HG03575 (cell line): ENCODE measurements around the gene TRABD.

Experiments used
- ATAC-seq: cut with Tn5 transposase; IDR thresholded peaks from one replicate; pipeline ENCODE4 v1.9.1; 2021; ENCODE audit not compliant: unreplicated experiment, insufficient number of reproducible peaks, low FRiP score; ENCODE audit errors: extremely low read depth

The TRABD gene

DNA sequence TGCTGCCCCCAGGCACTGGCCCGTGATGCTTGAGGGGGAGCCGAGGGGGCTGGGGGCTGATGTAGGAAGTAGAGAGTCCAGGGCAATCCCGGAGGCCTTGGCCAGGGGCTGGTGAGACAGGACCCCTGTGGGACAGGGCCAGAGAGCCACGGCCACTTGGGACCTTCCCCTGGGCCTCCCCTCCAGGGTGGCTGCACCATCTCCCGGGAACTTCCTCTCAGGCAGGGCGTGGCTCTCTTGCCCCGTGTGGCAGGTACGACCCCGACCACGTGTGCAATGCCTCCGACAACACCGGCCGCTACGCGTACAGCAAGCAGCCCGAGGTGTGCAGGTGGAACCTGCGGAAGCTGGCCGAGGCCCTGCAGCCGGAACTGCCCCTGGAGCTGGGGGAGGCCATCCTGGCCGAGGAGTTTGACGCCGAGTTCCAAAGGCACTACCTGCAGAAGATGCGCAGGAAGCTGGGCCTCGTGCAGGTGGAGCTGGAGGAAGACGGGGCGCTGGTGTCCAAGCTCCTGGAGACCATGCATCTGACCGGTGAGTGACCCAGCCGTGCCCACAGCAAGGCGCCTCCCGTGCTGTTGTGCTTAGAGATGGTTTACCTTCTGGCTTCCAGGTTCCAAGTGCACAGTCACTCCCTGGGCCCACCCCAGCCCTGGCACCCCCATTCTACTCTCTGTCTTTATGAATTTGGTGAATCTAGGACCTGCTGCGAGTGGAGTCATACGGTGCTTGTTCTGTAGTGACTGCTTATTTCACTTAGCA lies 24.8 kb downstream of the TRABD start:
- ATAC-seq: no peak

DNA sequence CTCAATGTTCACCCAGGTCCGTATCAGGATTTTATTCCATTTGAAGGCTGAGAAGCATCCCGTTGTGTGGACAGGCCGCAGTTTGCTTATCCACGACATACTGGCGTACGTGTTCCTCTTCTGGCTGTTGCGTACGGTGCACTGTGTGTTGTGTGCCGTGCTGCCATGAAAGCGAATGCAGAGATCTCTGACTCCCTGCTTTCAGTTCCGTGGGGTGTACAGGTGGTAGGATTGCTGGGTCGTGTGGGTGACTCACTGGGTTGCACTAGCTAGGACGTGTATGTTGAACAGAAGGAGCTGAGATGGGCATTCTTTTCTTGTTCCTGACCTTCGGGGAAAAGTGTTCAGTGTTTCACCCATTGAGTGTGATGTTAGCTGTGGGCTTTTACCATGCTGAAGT lies 25.4 kb downstream of the TRABD start:
- ATAC-seq: no peak

DNA sequence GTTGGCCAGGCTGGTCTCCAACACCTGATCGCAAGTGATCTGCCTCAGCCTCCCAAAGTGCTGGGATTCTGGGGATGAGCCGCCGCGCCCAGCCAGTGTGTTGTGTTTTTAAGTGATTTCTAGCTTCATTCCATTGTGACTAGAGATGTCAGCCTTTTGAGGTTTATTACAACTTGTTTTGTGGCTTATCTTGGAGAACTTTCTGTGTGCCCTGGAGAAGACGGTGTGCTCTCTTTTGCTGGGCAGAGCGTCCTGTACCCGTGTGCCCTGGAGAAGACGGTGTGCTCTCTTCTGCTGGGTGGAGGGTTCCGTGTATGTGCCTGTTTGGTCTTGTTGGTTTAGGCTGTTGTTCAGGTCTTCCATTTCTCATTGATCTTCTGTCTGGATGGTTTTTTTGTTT lies 27.6 kb downstream of the TRABD start:
- ATAC-seq: no peak

DNA sequence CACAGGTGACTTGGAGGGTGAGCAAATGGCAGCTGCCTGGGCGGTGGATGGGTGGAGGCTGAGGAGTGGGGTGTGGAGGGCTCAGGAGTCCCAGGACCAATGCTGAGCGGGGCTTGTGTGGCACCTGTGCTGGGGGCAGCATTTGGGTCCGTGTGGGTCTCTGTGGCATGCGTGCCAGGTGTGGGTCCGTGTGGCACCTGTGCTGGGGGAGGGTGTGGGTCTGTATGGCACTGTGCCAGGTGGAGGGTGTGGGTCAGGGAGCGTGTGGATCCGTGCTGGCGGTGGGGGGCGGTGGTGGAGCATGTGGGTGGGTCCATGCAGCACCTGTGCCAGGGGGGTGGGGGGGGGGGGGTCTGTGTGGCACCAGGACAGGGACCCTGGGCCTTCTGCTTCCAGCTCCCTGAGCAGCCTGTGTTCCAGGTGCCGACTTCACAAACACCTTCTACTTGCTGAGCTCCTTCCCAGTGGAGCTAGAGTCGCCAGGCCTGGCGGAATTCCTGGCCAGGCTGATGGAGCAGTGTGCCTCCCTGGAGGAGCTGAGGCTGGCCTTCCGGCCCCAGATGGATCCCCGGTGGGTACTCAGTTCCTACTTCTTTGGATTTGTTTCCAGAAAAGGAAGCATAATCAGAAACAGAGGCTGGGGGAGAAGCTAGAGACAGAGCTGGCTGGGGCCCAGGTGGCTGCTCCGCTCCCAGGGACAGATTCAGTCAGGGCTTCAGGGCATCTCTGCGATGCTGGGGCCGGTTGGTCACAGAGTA lies 29.8 kb downstream of the TRABD start:
- no peak for ATAC-seq

DNA sequence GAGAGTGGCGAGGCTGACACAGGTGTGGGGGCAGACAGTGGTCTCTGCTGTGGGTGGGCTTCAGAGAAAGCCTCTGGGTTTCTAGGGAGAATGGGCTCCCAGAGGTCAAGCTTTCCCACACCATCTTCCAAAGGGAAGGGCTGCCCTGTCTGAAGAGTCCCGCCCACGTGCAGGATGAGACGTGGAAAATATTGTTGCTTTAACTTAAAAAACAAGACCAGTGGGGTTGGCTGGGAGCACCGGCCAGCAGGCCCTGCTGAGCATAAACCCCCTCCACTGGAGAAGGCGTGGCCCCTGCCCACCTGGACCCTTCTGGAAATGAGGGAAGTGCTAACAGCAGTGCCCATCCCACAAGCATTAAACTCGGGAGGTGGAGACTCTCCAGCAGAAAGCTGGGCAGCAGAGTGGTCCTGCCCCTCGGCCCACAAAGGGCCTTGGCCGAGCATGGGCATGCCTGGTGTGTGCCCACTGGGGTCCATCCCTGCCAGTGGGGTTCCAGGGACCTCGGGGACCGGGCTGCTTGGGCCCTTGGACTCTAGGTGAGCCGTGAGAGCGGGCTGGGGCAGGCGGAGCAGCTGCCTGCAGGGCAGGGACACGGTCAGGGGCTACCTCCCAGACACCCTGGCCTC lies 30.5 kb downstream of the TRABD start:
- no peak for ATAC-seq

DNA sequence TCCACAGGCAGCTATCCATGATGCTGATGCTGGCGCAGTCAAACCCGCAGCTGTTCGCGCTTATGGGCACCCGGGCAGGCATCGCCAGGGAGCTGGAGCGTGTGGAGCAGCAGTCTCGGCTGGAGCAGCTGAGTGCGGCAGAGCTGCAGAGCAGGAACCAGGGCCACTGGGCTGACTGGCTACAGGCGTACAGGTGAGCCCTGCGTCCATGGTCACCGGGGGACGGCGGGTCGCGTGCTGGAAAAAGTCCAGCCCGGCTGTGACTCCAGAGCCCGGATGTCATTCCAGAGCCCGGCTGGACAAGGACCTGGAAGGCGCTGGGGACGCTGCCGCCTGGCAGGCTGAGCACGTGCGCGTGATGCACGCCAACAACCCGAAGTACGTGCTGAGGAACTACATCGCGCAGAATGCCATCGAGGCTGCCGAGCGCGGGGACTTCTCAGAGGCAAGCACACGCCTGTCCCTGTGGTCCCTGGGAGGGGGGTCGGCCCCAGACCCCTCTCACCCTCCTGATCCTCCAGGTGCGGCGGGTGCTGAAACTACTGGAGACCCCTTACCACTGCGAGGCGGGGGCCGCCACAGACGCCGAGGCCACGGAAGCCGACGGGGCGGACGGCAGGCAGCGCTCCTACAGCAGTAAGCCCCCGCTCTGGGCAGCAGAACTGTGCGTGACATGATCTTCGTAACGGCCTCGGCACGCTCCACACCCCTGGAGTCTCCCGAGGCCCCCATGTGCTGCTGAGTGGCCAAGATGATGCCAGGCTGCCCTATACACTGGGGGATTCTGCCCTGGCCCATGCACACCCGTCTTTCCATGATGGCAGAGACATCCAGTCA lies 31.2 kb downstream of the TRABD start:
- ATAC-seq: no peak

DNA sequence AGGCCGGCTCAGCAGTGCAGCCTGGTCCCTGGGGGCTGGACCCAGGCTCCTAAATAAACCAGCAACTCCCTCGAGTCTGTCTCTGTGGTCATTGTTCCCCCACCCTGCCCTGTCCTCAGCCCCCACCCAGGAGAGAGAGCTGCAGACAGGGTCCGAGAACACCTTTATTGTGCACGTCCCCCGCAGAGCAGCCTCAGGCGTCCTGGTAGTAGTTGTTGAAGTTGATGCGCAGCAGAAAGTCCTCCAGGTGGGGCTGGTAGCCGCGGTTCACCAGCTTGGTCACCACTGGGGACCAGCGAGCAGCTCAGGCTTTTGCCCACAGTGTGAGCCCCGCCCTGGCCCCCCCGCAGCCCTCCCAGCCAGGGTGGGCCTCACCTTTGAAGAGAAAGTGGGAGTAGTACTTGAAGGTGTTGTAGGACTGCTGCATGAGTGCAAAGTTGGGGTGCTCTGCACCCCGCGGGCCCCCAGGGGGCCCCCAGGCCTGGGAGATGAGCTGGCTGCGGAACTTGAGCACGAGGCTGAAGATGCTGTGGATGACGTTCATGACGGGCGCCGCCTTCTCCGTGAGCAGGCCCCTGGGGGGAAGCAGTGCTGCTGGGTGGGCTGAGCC lies 31.9 kb downstream of the TRABD start:
- no peak for ATAC-seq

DNA sequence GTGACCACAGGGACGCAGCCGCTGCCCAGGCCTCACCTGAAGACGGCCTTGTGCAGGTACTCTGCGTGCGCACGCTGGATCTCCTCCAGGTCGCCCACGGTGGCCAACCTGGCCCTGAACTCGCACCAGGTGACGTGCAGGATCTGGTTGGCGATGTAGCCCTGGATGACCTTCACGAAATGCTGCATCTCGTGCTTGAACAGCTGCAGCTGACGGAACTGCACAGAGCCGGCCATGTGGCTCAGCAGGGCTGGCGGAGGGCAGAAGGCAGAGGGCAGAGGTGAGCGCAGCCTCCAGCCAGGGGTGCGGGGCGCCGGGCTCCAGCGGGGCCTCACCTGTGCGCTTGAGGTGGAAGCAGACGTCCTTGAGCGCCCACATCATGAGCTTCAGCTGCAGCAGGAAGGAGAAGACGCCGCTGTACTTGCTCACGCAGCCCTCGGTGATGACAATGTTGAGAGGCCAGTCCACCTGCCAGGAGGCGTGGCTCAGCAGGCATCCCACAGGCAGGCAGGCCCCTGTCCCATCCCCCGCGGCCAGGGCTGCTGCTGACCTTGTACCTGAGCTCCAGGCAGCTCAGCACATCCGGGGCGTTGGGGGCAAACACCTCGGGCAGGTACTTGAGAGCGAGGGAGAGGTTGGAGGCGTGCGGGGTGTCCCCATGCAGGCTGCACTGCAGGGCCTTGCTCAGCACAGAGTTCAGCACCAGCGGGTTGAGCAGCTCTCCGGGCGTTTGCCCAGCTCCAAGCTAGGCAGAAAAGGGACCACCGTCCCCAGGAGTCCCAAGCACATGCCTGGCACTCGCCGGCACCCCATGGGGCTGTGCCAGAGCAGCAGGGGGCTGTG lies 32.7 kb downstream of the TRABD start:
- no peak for ATAC-seq

DNA sequence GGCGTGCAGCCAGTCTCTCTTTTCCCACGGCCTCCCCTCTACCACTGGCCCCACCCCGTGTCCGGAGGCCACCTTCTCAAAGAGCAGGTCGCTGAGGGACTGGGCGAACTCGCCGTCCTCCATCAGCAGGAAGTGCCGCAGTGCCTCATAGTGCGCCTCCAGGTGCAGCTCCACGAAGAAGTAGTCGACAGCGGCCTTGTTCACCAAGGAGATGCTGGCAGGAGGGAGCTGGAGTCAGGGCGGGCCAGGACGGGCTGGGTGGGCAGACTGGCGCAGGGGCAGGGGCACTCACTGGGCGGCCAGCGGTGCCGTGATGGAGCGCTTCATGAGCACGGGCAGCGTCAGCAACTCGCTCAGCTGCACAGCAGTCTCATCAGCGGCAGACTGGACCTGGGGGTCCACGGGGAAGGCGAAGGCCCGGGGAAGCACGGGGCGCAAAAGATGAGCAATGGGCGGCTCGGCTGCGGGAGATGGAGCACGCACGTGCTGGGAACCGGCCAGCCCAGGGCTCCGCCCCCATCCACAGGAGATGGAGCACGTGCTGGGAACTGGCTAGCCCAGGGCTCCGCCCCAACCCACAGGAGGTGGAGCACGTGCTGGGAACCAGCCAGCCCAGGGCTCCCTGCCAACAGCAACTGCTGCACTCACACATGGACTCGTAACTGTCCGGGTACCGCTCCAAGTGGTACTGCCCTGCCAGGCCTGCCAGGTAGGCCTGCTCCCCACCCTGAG lies 33.4 kb downstream of the TRABD start:
- no peak for ATAC-seq

DNA sequence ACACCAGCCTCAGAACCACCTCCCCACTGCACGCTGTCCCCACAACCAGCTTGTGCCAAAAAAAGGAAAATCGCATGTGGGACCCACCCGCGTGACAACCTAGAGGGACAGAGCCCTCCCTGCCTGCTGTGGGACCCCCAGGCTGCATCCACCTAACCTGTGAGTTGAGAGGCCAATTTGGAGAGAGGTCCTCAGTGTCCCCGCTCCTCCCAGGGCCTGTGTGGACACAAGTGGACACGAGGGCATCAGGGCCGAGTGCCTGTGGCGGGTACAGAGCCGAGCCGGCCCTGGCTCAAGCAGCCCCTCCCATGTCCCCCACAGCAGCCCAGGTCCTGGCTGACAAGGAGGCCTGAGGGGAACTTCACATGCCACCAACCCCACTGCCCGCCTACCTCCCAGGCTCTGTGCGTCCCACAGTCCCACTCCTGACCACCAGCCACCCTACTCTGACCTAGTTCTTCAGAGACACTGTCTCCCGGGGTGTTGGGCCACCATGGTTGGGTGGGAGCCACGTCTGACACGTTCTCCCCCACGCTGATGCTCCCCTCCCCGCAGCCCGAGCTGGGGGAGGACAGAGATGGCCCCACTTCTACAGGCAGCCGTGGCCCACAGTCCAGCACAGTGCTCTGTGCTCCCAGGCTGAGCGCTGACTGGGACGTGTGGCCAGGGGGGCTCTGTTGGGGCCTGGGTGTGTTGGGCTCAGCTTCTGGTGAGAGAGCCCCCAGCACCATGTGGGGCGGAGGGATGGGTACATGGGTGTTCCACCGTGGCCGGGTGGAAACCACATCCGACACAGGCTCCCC lies 34.3 kb downstream of the TRABD start:
- ATAC-seq: no peak

DNA sequence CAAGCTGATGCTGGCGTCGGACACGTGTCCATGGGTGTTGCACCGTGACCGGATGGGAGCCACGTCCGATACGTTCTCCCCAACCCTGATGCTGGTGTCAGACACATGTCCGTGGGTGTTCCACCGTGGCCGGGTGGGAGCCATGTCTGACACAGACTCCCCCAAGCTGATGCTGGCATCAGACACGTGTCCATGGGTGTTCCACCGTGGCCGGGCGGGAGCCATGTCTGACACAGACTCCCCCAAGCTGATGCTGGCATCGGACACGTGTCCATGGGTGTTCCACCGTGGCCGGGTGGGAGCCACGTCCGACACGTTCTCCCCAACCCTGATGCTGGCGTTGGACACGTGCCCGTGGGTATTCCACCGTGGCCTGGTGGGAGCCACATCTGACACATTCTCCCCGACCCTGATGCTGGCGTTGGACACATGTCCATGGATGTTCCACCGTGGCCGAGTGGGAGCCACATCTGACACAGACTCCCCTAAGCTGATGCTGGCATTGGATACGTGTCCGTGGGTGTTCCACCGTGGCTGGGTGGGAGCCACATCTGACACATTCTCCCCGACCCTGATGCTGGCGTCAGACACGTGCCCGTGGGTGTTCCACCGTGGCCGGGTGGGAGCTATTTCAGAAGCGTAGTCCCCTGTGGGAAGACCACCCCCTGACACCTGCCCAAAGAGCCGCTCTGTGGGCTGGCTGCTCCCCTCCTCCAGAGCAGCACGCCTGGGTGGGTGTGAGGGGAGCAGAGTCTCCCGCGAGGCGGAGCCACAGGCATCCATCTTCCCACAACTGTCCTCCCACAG lies 35.1 kb downstream of the TRABD start:
- no peak for ATAC-seq

DNA sequence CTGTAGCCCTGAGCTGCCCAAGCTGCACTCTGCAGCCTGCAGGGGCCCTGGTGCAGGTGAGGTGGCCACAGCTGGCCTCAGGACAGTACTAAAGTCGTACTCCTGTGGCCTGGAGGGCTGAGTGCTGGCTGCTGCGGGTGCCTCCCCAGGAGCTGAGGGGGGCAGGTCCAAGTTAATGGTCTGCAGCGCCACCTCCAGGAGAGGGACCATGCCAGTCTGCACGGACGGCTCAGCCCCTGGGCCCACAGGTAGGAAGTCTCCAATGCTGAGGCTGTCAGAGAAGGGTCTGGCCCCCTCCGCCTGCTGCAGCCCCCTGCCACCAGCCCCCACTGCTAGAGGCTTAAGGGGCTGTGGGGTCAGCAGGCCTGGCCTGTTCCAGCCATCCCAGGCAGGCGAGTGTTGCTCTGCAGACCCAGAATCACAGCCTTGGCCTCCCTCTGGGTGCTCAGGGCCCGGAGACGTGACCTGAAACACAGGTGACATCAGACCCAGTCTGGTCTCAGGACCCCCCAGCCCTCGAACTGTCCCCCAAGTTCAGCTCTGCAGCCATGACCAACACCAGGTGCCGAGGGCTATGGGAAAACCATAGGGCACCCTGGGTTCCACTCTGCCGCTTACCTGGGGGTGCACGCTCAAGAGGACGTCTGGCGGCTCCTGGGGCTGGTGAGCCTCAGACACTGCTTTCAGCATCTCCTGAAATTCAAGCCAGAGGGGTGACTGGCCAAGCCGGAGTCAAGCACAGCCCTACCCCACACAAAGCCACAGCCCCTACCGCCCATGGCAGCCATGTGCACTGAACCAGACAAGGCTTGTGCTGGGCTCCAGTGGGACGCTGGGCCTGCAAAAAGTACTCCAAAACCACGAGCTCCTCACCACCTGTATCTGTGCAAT lies 35.9 kb downstream of the TRABD start:
- ATAC-seq: no peak

DNA sequence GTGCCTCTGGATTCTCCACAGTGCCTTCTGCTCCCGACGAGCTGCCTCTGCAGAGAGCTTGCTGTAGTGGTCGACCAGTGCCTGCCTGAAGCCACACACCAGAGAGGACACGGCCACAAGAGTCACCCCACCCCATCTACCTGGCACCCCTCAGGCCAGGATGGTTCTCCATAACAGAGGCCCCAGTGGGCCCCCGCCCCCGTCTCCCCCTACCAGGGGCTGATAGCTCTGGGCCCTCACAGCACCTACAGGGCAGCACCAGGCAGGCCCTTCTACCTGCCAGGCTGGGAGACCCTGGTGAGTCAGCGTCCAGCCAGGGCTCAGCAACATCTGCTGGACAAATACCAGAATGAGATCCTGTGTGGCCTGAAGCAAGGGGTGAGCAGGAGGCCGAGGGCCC lies 36.8 kb downstream of the TRABD start:
- no peak for ATAC-seq

DNA sequence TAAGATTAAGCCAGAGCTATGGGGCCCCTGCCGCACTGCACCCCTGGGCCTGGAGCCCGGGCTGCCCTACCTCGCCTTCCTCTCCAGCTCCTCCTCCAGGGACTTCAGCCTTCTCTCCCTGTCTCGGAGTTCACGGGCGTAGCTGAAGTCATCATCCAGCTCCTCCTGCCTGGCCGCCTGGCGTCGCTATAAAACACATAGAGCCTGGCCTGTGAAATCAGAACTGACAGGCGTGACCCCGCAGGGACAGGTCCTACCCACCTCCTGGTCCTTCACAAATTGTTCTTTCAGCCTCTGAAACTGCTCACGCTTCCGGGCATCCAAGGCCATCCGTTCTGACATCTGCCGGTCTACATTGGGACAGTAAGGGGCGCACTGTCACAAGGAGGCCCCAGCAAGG lies 38.4 kb downstream of the TRABD start:
- no peak for ATAC-seq
